K562 (cell line): ENCODE results near the gene FILIP1L. TPM values are rescaled to one million over a fixed set of nuclear protein-coding genes. Genes with fewer than 3 reads are reported as not detected.

Experiments used
- BCOR ChIP-seq: fragments of 450-650 bp; IDR thresholded peaks from 2 replicates; pipeline ENCODE4 v1.6.1; 2016
- CREB5 ChIP-seq: fragments of 250-450 bp; sonication (Bioruptor Pico); IDR thresholded peaks from 2 replicates; pipeline ENCODE4 v1.5.0; 2020; ENCODE audit warnings: mild to moderate bottlenecking
- ELF1 ChIP-seq: fragments of 200-800 bp; sonication (Bioruptor generic); IDR thresholded peaks from 2 replicates; pipeline ENCODE4 v1.6.1; 2016; ENCODE audit warnings: missing genetic modification characterization, missing compliant biosample characterization
- ELK3 ChIP-seq: fragments of 450-650 bp; formaldehyde crosslinking; IDR thresholded peaks from 2 replicates; pipeline ENCODE4 v1.4.0; 2020; ENCODE audit warnings: mild to moderate bottlenecking
- PHB2 ChIP-seq: fragments of 450-650 bp; IDR thresholded peaks from 2 replicates; pipeline ENCODE4 v1.6.1; 2017; ENCODE audit warnings: low read depth
- SMC3 ChIP-seq: conservative IDR thresholded peaks from 2 replicates; pipeline ENCODE4 v1.6.1; 2011; ENCODE audit warnings: low read depth, low read length, improper control_type of control experiment; ENCODE audit not compliant: insufficient read depth
- XRCC3 ChIP-seq: fragments of 450-650 bp; IDR thresholded peaks from 2 replicates; pipeline ENCODE4 v1.6.1; 2017; ENCODE audit warnings: mild to moderate bottlenecking, moderate library complexity
- ZBTB2 ChIP-seq: fragments of 450-650 bp; IDR thresholded peaks from 2 replicates; pipeline ENCODE4 v1.6.1; 2016; ENCODE audit warnings: antibody characterized with exemption
- ZBTB8A ChIP-seq: fragments of 450-650 bp; IDR thresholded peaks from 2 replicates; pipeline ENCODE4 v1.6.1; 2018; ENCODE audit warnings: mild to moderate bottlenecking, moderate library complexity; ENCODE audit not compliant: partially characterized antibody
- ZNF224 ChIP-seq: sonication (generic); formaldehyde crosslinking; IDR thresholded peaks from 2 replicates; pipeline ENCODE4 v1.8.0; 2022; ENCODE audit warnings: mild to moderate bottlenecking, missing genetic modification reagents
- ZNF407 ChIP-seq: fragments of 450-650 bp; IDR thresholded peaks from 2 replicates; pipeline ENCODE4 v1.6.1; 2016; ENCODE audit warnings: low read depth
- ZNF586 ChIP-seq: fragments of 450-650 bp; formaldehyde crosslinking; conservative IDR thresholded peaks from 2 replicates; pipeline ENCODE4 v1.4.0; 2020; ENCODE audit warnings: mild to moderate bottlenecking, moderate library complexity
- polyA plus RNA-seq, 8 experiments: library from polyadenylated mRNA; depleted of rRNA in 4 of 8; stranded (reverse) in 5 of 8; unstranded in 3 of 8; fragments of >200 nt; fragmentation: Nextera tagmentation in 2 of 8; fragmentation: Illumina TruSeq in 1 of 8; extraction: Ambion mirVana in 2 of 8; extraction: Trizol in 1 of 8; gene quantifications; 2 replicates each; pipeline versions ENCODE4 v1.2.1 to v1.2.3, GENCODE V29; 2011 to 2014; ENCODE audit warnings: inconsistent platforms in 1 of 8, missing spikeins in 1 of 8
- total RNA-seq, 7 experiments: library from RNA; depleted of rRNA in 6 of 7; stranded (reverse); fragments of >200 nt in 6 of 7; fragmentation: Illumina TruSeq in 2 of 7; extraction: Trizol in 2 of 7; gene quantifications; 2 replicates each; pipeline versions ENCODE4 v1.2.1 to v1.2.3, GENCODE V29; 2011 to 2021; ENCODE audit warnings: low replicate concordance in 1 of 7

Gene FILIP1L
- total and polyA plus RNA-seq, 9 of the 15 experiments (the other 6 are each of a cell fraction or from before 2014, with no cell fraction given): 0.50 to 2.1 (median 1.1) TPM

- no peak for TF ChIP-seq ZNF407
- no peak for TF ChIP-seq ELK3 (CRISPR knock-in tag)
- TF ChIP-seq ZNF586: no peak
- TF ChIP-seq SMC3: no peak
- no peak for TF ChIP-seq XRCC3
- no peak for TF ChIP-seq ZBTB8A
- TF ChIP-seq PHB2: no peak
- no peak for TF ChIP-seq BCOR
- TF ChIP-seq ZBTB2: no peak
- TF ChIP-seq ELF1 (tag): peak; percentile 47; the same call in 1 of the 2 replicates
- TF ChIP-seq CREB5 (CRISPR knock-in tag): no peak
- TF ChIP-seq ZNF224 (CRISPR knock-in tag): no peak
These were observed 193.6 kb downstream of the FILIP1L start (continued) for GRCh38 chr3:99920481-99921376.
